Keratinocyte (primary cell): ENCODE data around the gene BAG5.

Experiments used
- CTCF ChIP-seq, 3 experiments: IDR thresholded peaks in 1 of 3; conservative IDR thresholded peaks in 1 of 3; optimal IDR thresholded peaks in 1 of 3; 2 replicates in 2 of 3; 3 replicates in 1 of 3; pipeline versions ENCODE3 to v1.5.1; 2011; ENCODE audit warnings: low read length in 3 of 3, mild to moderate bottlenecking in 3 of 3, moderate library complexity in 2 of 3, control low read depth in 1 of 3, inconsistent platforms in 1 of 3; ENCODE audit not compliant: insufficient read depth in 2 of 3; ENCODE audit errors: extremely low read depth in 1 of 3
- EZH2 ChIP-seq: IDR thresholded peaks from one replicate; pipeline ENCODE4 v1.6.1; 2012; ENCODE audit warnings: inconsistent platforms, mild to moderate bottlenecking, low read length, moderate library complexity

DNA sequence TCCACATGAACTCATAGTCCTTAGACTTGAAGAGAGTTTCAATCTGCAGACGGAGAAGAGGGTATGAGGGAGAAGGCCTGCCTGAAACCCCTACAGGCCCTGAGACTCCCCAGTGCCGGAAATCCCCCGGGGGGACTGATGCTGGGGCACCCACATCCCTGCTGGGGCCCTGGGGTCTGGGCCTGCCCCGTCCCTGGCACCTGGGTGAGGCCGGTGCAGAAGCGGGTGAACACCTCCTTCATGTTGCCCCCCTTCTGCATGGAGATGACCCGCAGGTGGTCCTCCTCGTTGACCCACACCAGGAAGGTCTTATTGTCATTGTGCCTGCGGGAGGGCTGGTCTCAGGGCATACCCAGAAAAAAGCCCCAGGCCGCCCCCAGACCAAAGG is 42.2 kb downstream of the BAG5 start:
- TF ChIP-seq CTCF (optimal IDR thresholded peaks at IDR 0.05 in 1 of 3, IDR thresholded peaks at IDR 0.05 in 1 of 3, conservative IDR thresholded peaks at IDR 0.05 in 1 of 3; ENCODE audit: extremely low read depth in 1 of 3, insufficient read depth in 2 of 3, low read length in 3 of 3) (no peak), EZH2 (no peak)
